GM15510 (cell line): ENCODE measurements around the gene ZNF615.

Source experiments
- POLR2A ChIP-seq: IDR thresholded peaks from 3 replicates; pipeline ENCODE4 v1.6.1; 2011; ENCODE audit warnings: borderline replicate concordance; ENCODE audit not compliant: insufficient read length; ENCODE audit errors: extremely low read depth

Gene ZNF615

GRCh38 chr19:52007806-52008557, at the start of gene ZNF615:
Gene ZNF615, minus strand, starts transcription at chr19:52008211. Its CDS starts 4,500 bp downstream, at chr19:52003711.
- TF ChIP-seq POLR2A = peak; percentile 54

GRCh38 chr19:52048555-52049501, 40.8 kb upstream of the ZNF615 start, which contains the start of gene ZNF432:
Gene ZNF432, minus strand, starts transcription at chr19:52048838. Its CDS starts 1,970 bp downstream, at chr19:52046868.
- TF ChIP-seq POLR2A = peak; percentile 35

GRCh38 chr19:52039169-52039568, 31.2 kb upstream of the ZNF615 start:
- no peak for TF ChIP-seq POLR2A

- TF ChIP-seq POLR2A = no peak
These were observed 26.2 kb upstream of the ZNF615 start for GRCh38 chr19:52034051-52034728.

GRCh38 chr19:52028780-52029123, 20.7 kb upstream of the ZNF615 start:
- TF ChIP-seq POLR2A = no peak

- TF ChIP-seq POLR2A = peak; percentile 87
These were observed 20.2 kb upstream of the ZNF615 start, which contains the start of gene ZNF614 for GRCh38 chr19:52028027-52028779. Gene ZNF614, minus strand, starts transcription at chr19:52028379. Its CDS starts 2,634 bp downstream, at chr19:52025745.

GRCh38 chr19:52022193-52022592, 14.2 kb upstream of the ZNF615 start:
- TF ChIP-seq POLR2A = no peak

- no peak for TF ChIP-seq POLR2A
These were observed 12.5 kb upstream of the ZNF615 start for GRCh38 chr19:52020506-52020905.

- no peak for TF ChIP-seq POLR2A
These were observed 2.7 kb upstream of the ZNF615 start for GRCh38 chr19:52010674-52011073.

GRCh38 chr19:52007451-52007805, 583 bp downstream of the ZNF615 start:
- no peak for TF ChIP-seq POLR2A

- no peak for TF ChIP-seq POLR2A
These were observed 13.9 kb downstream of the ZNF615 start for GRCh38 chr19:51994048-51994644.

- TF ChIP-seq POLR2A = no peak
These were observed 14.6 kb downstream of the ZNF615 start for GRCh38 chr19:51993422-51993821.

GRCh38 chr19:51986309-51987291, 21.4 kb downstream of the ZNF615 start, which contains the start of gene ZNF350:
Gene ZNF350, minus strand, starts transcription at chr19:51986840. Its CDS starts 12,480 bp downstream, at chr19:51974360.
- TF ChIP-seq POLR2A = peak; percentile 37
